Parathyroid adenoma (tissue), 2 donors: ENCODE results near the gene CACNG6.
A peak's percentile ranks its signal among the peaks of the same experiment; 100 is the strongest.

Experiments used
- H2AFZ ChIP-seq: fragments of 300-600 bp; sonication (generic); one replicate; pipeline ENCODE4 v1.7.0; 2017; ENCODE audit warnings: antibody characterized with exemption, mild to moderate bottlenecking
- H3K27ac ChIP-seq: fragments of 300-600 bp; sonication (generic); one replicate; pipeline ENCODE4 v1.7.0; 2017
- H3K27me3 ChIP-seq: fragments of 300-600 bp; sonication (generic); one replicate; pipeline ENCODE4 v1.7.0; 2017; ENCODE audit warnings: low read length; ENCODE audit not compliant: control insufficient read depth, insufficient read depth
- H3K36me3 ChIP-seq: fragments of 300-600 bp; sonication (generic); one replicate; pipeline ENCODE4 v1.7.0; 2017; ENCODE audit warnings: low read length; ENCODE audit not compliant: control insufficient read depth, insufficient read depth
- H3K4me1 ChIP-seq: fragments of 300-600 bp; sonication (generic); one replicate; pipeline ENCODE4 v1.7.0; 2017; ENCODE audit warnings: control low read depth
- H3K4me2 ChIP-seq: fragments of 300-600 bp; sonication (generic); one replicate; pipeline ENCODE4 v1.7.0; 2017; ENCODE audit warnings: low read length
- H3K4me3 ChIP-seq: fragments of 300-600 bp; sonication (generic); one replicate; pipeline ENCODE4 v1.7.0; 2017; ENCODE audit warnings: low read depth, low read length
- H3K79me2 ChIP-seq: fragments of 300-600 bp; sonication (generic); one replicate; pipeline ENCODE4 v1.7.0; 2017; ENCODE audit warnings: control low read depth
- H3K9ac ChIP-seq: fragments of 300-600 bp; sonication (generic); one replicate; pipeline ENCODE4 v1.7.0; 2017; ENCODE audit warnings: mild to moderate bottlenecking
- H3K9me3 ChIP-seq: fragments of 300-600 bp; sonication (generic); one replicate; pipeline ENCODE4 v1.7.0; 2017; ENCODE audit warnings: low read length; ENCODE audit not compliant: control insufficient read depth
- CTCF ChIP-seq: fragments of 300-600 bp; sonication (generic); IDR thresholded peaks from one replicate; pipeline ENCODE4 v1.7.0; 2017; ENCODE audit warnings: antibody characterized with exemption, mild to moderate bottlenecking
- donor health status: primary hyperparathyroidism.

CACNG6 gene

GRCh38 chr19:53985863-53986262 is 5.6 kb upstream of the CACNG6 start:
- H3K27me3 ChIP-seq: no peaks in the 10 kb centered on the region
- H3K4me2 ChIP-seq: no peak overlapping the region
- H2AFZ ChIP-seq: no peak overlapping the region
- peaks cover 6% of the 10 kb centered on the region for H3K4me1 ChIP-seq
- no peaks in the 10 kb centered on the region for H3K36me3 ChIP-seq
- H3K27ac ChIP-seq: no peak overlapping the region
- no peak overlapping the region for H3K4me3 ChIP-seq
- H3K9me3 ChIP-seq: no peaks in the 10 kb centered on the region
- no peak overlapping the region for H3K9ac ChIP-seq
- H3K79me2 ChIP-seq: no peaks in the 10 kb centered on the region
- TF ChIP-seq CTCF: no peak

- no peaks in the 10 kb centered on the region for H3K79me2 ChIP-seq
- no peaks in the 10 kb centered on the region for H3K36me3 ChIP-seq
- no peak overlapping the region for H3K4me3 ChIP-seq
- peaks cover 13% of the 10 kb centered on the region for H3K27me3 ChIP-seq
- peaks cover 3% of the 10 kb centered on the region for H3K4me1 ChIP-seq
- no peak for TF ChIP-seq CTCF
- H3K4me2 ChIP-seq: no peak overlapping the region
- no peaks in the 10 kb centered on the region for H3K9me3 ChIP-seq
- H3K27ac ChIP-seq: no peak overlapping the region
- H2AFZ ChIP-seq: no peak overlapping the region
- H3K9ac ChIP-seq: no peak overlapping the region
These were observed 2.5 kb upstream of the CACNG6 start for GRCh38 chr19:53988981-53989380.

GRCh38 chr19:53989600-53990533 is 1.6 kb upstream of the CACNG6 start:
- Histone ChIP-seq H3K4me2 (no peak overlapping the region), H3K79me2 (no peaks in the 10 kb centered on the region), H2AFZ (no peak overlapping the region), H3K9me3 (no peaks in the 10 kb centered on the region), H3K36me3 (no peaks in the 10 kb centered on the region), H3K4me1 (peaks cover 3% of the 10 kb centered on the region), H3K4me3 (no peak overlapping the region), H3K27ac (no peak overlapping the region), H3K9ac (no peak overlapping the region), H3K27me3 (peaks cover 13% of the 10 kb centered on the region)
- no peak for TF ChIP-seq CTCF

GRCh38 chr19:53992211-53992610 is 774 bp downstream of the CACNG6 start:
- Histone ChIP-seq H3K36me3 (no peaks in the 10 kb centered on the region), H3K27ac (no peak overlapping the region), H3K9me3 (no peaks in the 10 kb centered on the region), H3K4me1 (peaks cover 3% of the 10 kb centered on the region), H3K4me3 (no peak overlapping the region), H3K9ac (no peak overlapping the region), H3K4me2 (no peak overlapping the region), H2AFZ (no peak overlapping the region), H3K27me3 (peaks cover 13% of the 10 kb centered on the region), H3K79me2 (no peaks in the 10 kb centered on the region)
- TF ChIP-seq CTCF: no peak

- peaks cover 3% of the 10 kb centered on the region for H3K4me1 ChIP-seq
These were observed 1.4 kb downstream of the CACNG6 start for GRCh38 chr19:53992815-53993214.

More at GRCh38 chr19:53992815-53993214, 1.4 kb downstream of the CACNG6 start:
- no peaks in the 10 kb centered on the region for H3K9me3 ChIP-seq
- H3K79me2 ChIP-seq: no peaks in the 10 kb centered on the region
- H3K9ac ChIP-seq: no peak overlapping the region
- H2AFZ ChIP-seq: no peak overlapping the region
- no peaks in the 10 kb centered on the region for H3K36me3 ChIP-seq
- peaks cover 13% of the 10 kb centered on the region for H3K27me3 ChIP-seq
- H3K27ac ChIP-seq: no peak overlapping the region
- peak overlapping the region; percentile 22 for H3K4me2 ChIP-seq
- TF ChIP-seq CTCF: no peak
- no peak overlapping the region for H3K4me3 ChIP-seq
